ENCODE measurements around the gene GNAL. TPM values are rescaled to one million over a fixed set of nuclear protein-coding genes. Genes with fewer than 3 reads are reported as not detected.

Gene GNAL
- total RNA-seq, 1 experiment from 2014 or later = 0.61 TPM

- H3K27me3 Mint-ChIP-seq (ENCODE audit: unreplicated experiment) = peaks cover 72% of the 10 kb centered on the region
- CTCF ChIA-PET = no interaction called here
- no peaks in the 10 kb centered on the region for H3K36me3 Mint-ChIP-seq (ENCODE audit: insufficient read depth, unreplicated experiment)
- no peaks in the 10 kb centered on the region for H3K9me3 Mint-ChIP-seq (ENCODE audit: low read depth, unreplicated experiment)
- DNase-seq = no peak
- intact Hi-C loops (cut with micrococcal nuclease; ENCODE audit: unreplicated experiment) = loop anchor here (5.0 kb wide), 2 partner anchors 215 to 380 kb away; no protein-coding TSS in a partner anchor
- no TSS peak for BruUV-seq (replicated peaks)
- no peak for TF ChIP-seq CTCF (IDR thresholded peaks at IDR 0.05; ENCODE audit: unreplicated experiment)
- no peak overlapping the region for H3K4me3 Mint-ChIP-seq (ENCODE audit: low read depth, unreplicated experiment)
- H3K27ac Mint-ChIP-seq (ENCODE audit: unreplicated experiment) = no peak overlapping the region
- H3K4me1 Mint-ChIP-seq (ENCODE audit: low read depth, unreplicated experiment) = no peaks in the 10 kb centered on the region
Measured at GRCh38 chr18:11657554-11657953, 31.5 kb upstream of the GNAL start.

GRCh38 chr18:11658019-11658418 lies 31.0 kb upstream of the GNAL start:
- peaks cover 72% of the 10 kb centered on the region for H3K27me3 Mint-ChIP-seq (ENCODE audit: unreplicated experiment)
- no peak overlapping the region for H3K27ac Mint-ChIP-seq (ENCODE audit: unreplicated experiment)
- CTCF ChIA-PET = no interaction called here
- TF ChIP-seq CTCF (IDR thresholded peaks at IDR 0.05; ENCODE audit: unreplicated experiment) = no peak
- no peak for DNase-seq
- BruUV-seq (replicated peaks) = no TSS peak
- H3K9me3 Mint-ChIP-seq (ENCODE audit: low read depth, unreplicated experiment) = no peaks in the 10 kb centered on the region
- H3K36me3 Mint-ChIP-seq (ENCODE audit: insufficient read depth, unreplicated experiment) = no peaks in the 10 kb centered on the region
- H3K4me1 Mint-ChIP-seq (ENCODE audit: low read depth, unreplicated experiment) = no peaks in the 10 kb centered on the region
- intact Hi-C loops (cut with micrococcal nuclease; ENCODE audit: unreplicated experiment) = loop anchor here (5.0 kb wide), 2 partner anchors 214 to 379 kb away; no protein-coding TSS in a partner anchor
- no peak overlapping the region for H3K4me3 Mint-ChIP-seq (ENCODE audit: low read depth, unreplicated experiment)

GRCh38 chr18:11658989-11659388 lies 30.1 kb upstream of the GNAL start:
- no peaks in the 10 kb centered on the region for H3K36me3 Mint-ChIP-seq (ENCODE audit: insufficient read depth, unreplicated experiment)
- no peak overlapping the region for H3K4me3 Mint-ChIP-seq (ENCODE audit: low read depth, unreplicated experiment)
- CTCF ChIA-PET = no interaction called here
- TF ChIP-seq CTCF (IDR thresholded peaks at IDR 0.05; ENCODE audit: unreplicated experiment) = no peak
- no peaks in the 10 kb centered on the region for H3K4me1 Mint-ChIP-seq (ENCODE audit: low read depth, unreplicated experiment)
- BruUV-seq (replicated peaks) = no TSS peak
- no peak for DNase-seq
- H3K27ac Mint-ChIP-seq (ENCODE audit: unreplicated experiment) = no peak overlapping the region
- peaks cover 62% of the 10 kb centered on the region for H3K27me3 Mint-ChIP-seq (ENCODE audit: unreplicated experiment)
- H3K9me3 Mint-ChIP-seq (ENCODE audit: low read depth, unreplicated experiment) = no peaks in the 10 kb centered on the region
- intact Hi-C loops (cut with micrococcal nuclease; ENCODE audit: unreplicated experiment) = loop anchor here (5.0 kb wide), 2 partner anchors 213 to 378 kb away; no protein-coding TSS in a partner anchor

- H3K4me3 Mint-ChIP-seq (ENCODE audit: low read depth, unreplicated experiment) = no peak overlapping the region
- no peaks in the 10 kb centered on the region for H3K9me3 Mint-ChIP-seq (ENCODE audit: low read depth, unreplicated experiment)
- no TSS peak for BruUV-seq (replicated peaks)
- TF ChIP-seq CTCF (IDR thresholded peaks at IDR 0.05; ENCODE audit: unreplicated experiment) = no peak
- H3K4me1 Mint-ChIP-seq (ENCODE audit: low read depth, unreplicated experiment) = no peaks in the 10 kb centered on the region
- CTCF ChIA-PET = no interaction called here
- intact Hi-C loops (cut with micrococcal nuclease; ENCODE audit: unreplicated experiment) = no loop called here
- DNase-seq = no peak
- no peak overlapping the region for H3K27ac Mint-ChIP-seq (ENCODE audit: unreplicated experiment)
- no peaks in the 10 kb centered on the region for H3K36me3 Mint-ChIP-seq (ENCODE audit: insufficient read depth, unreplicated experiment)
- peaks cover 45% of the 10 kb centered on the region for H3K27me3 Mint-ChIP-seq (ENCODE audit: unreplicated experiment)
Measured at GRCh38 chr18:11660691-11661090, 28.4 kb upstream of the GNAL start.
